HepG2 (cell line): ENCODE measurements around the gene TBX6. TPM values are rescaled to one million over a fixed set of nuclear protein-coding genes. Genes with fewer than 3 reads are reported as not detected.
"Not testable (repeated sequence)": the region's sequence is repeated elsewhere in the genome, so short reads cannot be mapped to it uniquely, and the experiment has no call there.

Experiments
- ATAC-seq: fragments of 200-7000 bp; cut with Tn5 transposase; 3 replicates; pipeline ENCODE4 v1.9.1; 2020; ENCODE audit warnings: mild to moderate bottlenecking, moderate library complexity
- BruUV-seq: library from RNA; stranded (reverse); fragments of 400-500 nt; replicated peaks from 2 replicates; lab custom pipeline; 2021; lab: Mats Ljungman, UMichigan
- CTCF ChIA-PET: fragments of 300-600 bp; formaldehyde crosslinking; extraction: SDS; loops from one replicate; lab custom pipeline; 2021; ENCODE audit warnings: low total read pairs, inconsistent platforms, low intra/inter-chr PET ratio; lab: Yijun Ruan, JAX
- POLR2A ChIA-PET: fragments of 350-600 bp; sonication (Branson Sonifier 250); formaldehyde crosslinking; loops from one replicate; lab custom pipeline; 2020; ENCODE audit warnings: antibody characterized with exemption, inconsistent platforms; lab: Yijun Ruan, JAX
- DNase-seq: peaks from one replicate; pipeline ENCODE4 v3.0.0-alpha.2; 2015; ENCODE audit warnings: low spot score
- FAIRE-seq: peaks from 3 replicates; lab custom pipeline; 2011; peaks lifted over from hg19 to GRCh38; lab: Jason Lieb, UNC
- H2AFZ ChIP-seq: one replicate; pipeline ENCODE4 v1.6.1; 2011; ENCODE audit warnings: low read length, inconsistent platforms
- H3K27ac ChIP-seq: fragments of 300-600 bp; 3 replicates; pipeline ENCODE4 v1.8.0; 2011; ENCODE audit warnings: mixed run types, mild to moderate bottlenecking, mixed read lengths, low read length, inconsistent platforms; ENCODE audit not compliant: insufficient read depth; ENCODE audit errors: extremely low read length
- H3K27me3 ChIP-seq, 2 experiments: fragments of 200-600 bp in 1 of 2; 2 replicates in 1 of 2; 3 replicates in 1 of 2; pipeline versions ENCODE4 v1.6.0 to v1.8.0; 2011; ENCODE audit warnings: low read length in 2 of 2, mild to moderate bottlenecking in 2 of 2, moderate library complexity in 2 of 2, inconsistent platforms in 1 of 2; ENCODE audit not compliant: insufficient read depth in 2 of 2, control insufficient read depth in 1 of 2
- H3K36me3 ChIP-seq, 2 experiments: fragments of 200-600 bp in 1 of 2; replicated peaks in 1 of 2; 2 replicates in 1 of 2; 3 replicates in 1 of 2; pipeline versions ENCODE4 v1.5.1 to v1.8.0; 2011; ENCODE audit warnings: low read length in 2 of 2, inconsistent platforms in 1 of 2; ENCODE audit not compliant: insufficient read depth in 2 of 2, control insufficient read depth in 1 of 2
- H3K4me1 ChIP-seq: 2 replicates; pipeline ENCODE4 v1.5.1; 2012; ENCODE audit warnings: low read length, inconsistent platforms; ENCODE audit not compliant: insufficient read depth
- H3K4me2 ChIP-seq: 2 replicates; pipeline ENCODE4 v1.6.0; 2011; ENCODE audit warnings: low read depth, low read length, inconsistent platforms
- H3K4me3 ChIP-seq, 3 experiments: fragments of 200-600 bp in 1 of 3; sonication (generic), shearing (Covaris generic) in 1 of 3; replicated peaks in 1 of 3; 2 replicates each; pipeline ENCODE4 v1.5.1; 2011 to 2016; ENCODE audit warnings: low read length in 3 of 3, inconsistent platforms in 2 of 3, low read depth in 2 of 3, mild to moderate bottlenecking in 2 of 3, control low read depth in 1 of 3, mixed read lengths in 1 of 3; ENCODE audit not compliant: insufficient read depth in 1 of 3
- H3K79me2 ChIP-seq: one replicate; pipeline ENCODE4 v1.6.1; 2011; ENCODE audit warnings: low read length, inconsistent platforms; ENCODE audit not compliant: insufficient read depth
- H3K9ac ChIP-seq: 2 replicates; pipeline ENCODE4 v1.6.0; 2011; ENCODE audit warnings: mild to moderate bottlenecking, low read depth, low read length, inconsistent platforms; ENCODE audit not compliant: insufficient read depth
- H3K9me3 ChIP-seq: 2 replicates; pipeline ENCODE4 v1.5.1; 2012; ENCODE audit warnings: mild to moderate bottlenecking, low read length
- H4K20me1 ChIP-seq: 2 replicates; pipeline ENCODE4 v1.6.0; 2011; ENCODE audit warnings: inconsistent platforms, mild to moderate bottlenecking, low read length, moderate library complexity; ENCODE audit not compliant: insufficient read depth
- SNAPC2 ChIP-seq: sonication (generic); formaldehyde crosslinking; IDR thresholded peaks from 2 replicates; pipeline ENCODE4 v1.8.1; 2022; ENCODE audit warnings: mild to moderate bottlenecking, missing genetic modification reagents
- ZNF121 ChIP-seq: sonication (generic); formaldehyde crosslinking; IDR thresholded peaks from 2 replicates; pipeline ENCODE4 v1.5.0; 2020; ENCODE audit warnings: mild to moderate bottlenecking, missing genetic modification reagents
- ZNF510 ChIP-seq: sonication (generic); formaldehyde crosslinking; IDR thresholded peaks from 2 replicates; pipeline ENCODE4 v1.4.0; 2020; ENCODE audit warnings: low read depth, mild to moderate bottlenecking, missing genetic modification reagents
- ZNF768 ChIP-seq: sonication (generic); formaldehyde crosslinking; IDR thresholded peaks from 2 replicates; pipeline ENCODE4 v1.4.0; 2020; ENCODE audit warnings: missing genetic modification reagents
- WGBS: methylation state at CpG from one replicate; pipeline ENCODE4 v1.1.6; 2017; ENCODE audit warnings: low lambda C conversion rate; 5-methylcytosine and 5-hydroxymethylcytosine counted together
- in situ Hi-C: cut with HindIII; loops from 2 replicates; pipeline ENCODE4 v1.10.0; 2017; ENCODE audit warnings: low pct_unique_long_range_greater_than_20kb; ENCODE audit not compliant: extremely low pct_ligation_motif_present
- intact Hi-C: fragments of 100-400 bp; cut with micrococcal nuclease; formaldehyde crosslinking; loops from one replicate; pipeline ENCODE4 v1.10.0; 2022; ENCODE audit not compliant: unreplicated experiment
- polyA plus RNA-seq, 8 experiments: library from polyadenylated mRNA; depleted of rRNA in 3 of 8; stranded (reverse) in 7 of 8; unstranded in 1 of 8; fragments of >200 nt; fragmentation: Illumina TruSeq in 4 of 8; extraction: Trizol in 4 of 8; gene quantifications; 2 replicates each; pipeline versions ENCODE4 v1.2.1 to v1.2.3, GENCODE V29; 2011 to 2016; ENCODE audit warnings: low read depth in 4 of 8, missing spikeins in 1 of 8, mixed read lengths in 1 of 8; ENCODE audit not compliant: insufficient read depth in 1 of 8
- total RNA-seq, 5 experiments: library from RNA; depleted of rRNA; stranded (reverse); fragments of >200 nt; fragmentation: Illumina TruSeq; extraction: Trizol; gene quantifications; 2 replicates each; pipeline ENCODE4 v1.2.3, GENCODE V29; 2016; ENCODE audit warnings: low read depth in 1 of 5

Gene TBX6
- total and polyA plus RNA-seq, 2 of the 13 experiments (the other 11 are each of a cell fraction or from before 2014, with no cell fraction given): 0.24 to 0.42 TPM

GRCh38 chr16:30115238-30115637 is 23.5 kb upstream of the TBX6 start:
- 97% methylated on average over 7 of the region's 7 CpGs for WGBS
- no peak overlapping the region for H3K4me2 ChIP-seq

GRCh38 chr16:30114833-30115232 is 23.1 kb upstream of the TBX6 start:
- Histone ChIP-seq H3K36me3 (peaks cover 9 to 20% of the 10 kb centered on the region in 2 experiments; a peak in 4 of 5 replicates), H3K4me1 (peaks cover 30% of the 10 kb centered on the region)
- peak; percentile 73 for TF ChIP-seq ZNF121 (CRISPR knock-in tag)
- ATAC-seq, H4K20me1 ChIP-seq, H3K27me3 ChIP-seq, DNase-seq, H3K79me2 ChIP-seq, H2AFZ ChIP-seq, H3K9me3 ChIP-seq, H3K4me3 ChIP-seq, BruUV-seq, H3K9ac ChIP-seq, FAIRE-seq, H3K27ac ChIP-seq, in situ Hi-C loops, CTCF ChIA-PET, intact Hi-C loops, H3K4me2 ChIP-seq: not testable (repeated sequence)
- POLR2A ChIA-PET: interaction anchor here (1.1 kb wide), 1 partner anchor 23 kb away, joined by 3 read pairs; the partner anchor contains the start of gene TBX6
- WGBS: 95% methylated on average over 7 of the region's 7 CpGs

More at GRCh38 chr16:30115238-30115637, 23.5 kb upstream of the TBX6 start:
- no peaks in the 10 kb centered on the region for H3K27me3 ChIP-seq
- in situ Hi-C loops (no loop called here), intact Hi-C loops (no loop called here)
- BruUV-seq: no TSS peak
- no peaks in the 10 kb centered on the region for H4K20me1 ChIP-seq
- H3K4me1 ChIP-seq: peaks cover 32% of the 10 kb centered on the region
- CTCF ChIA-PET: no interaction called here
- POLR2A ChIA-PET: interaction anchor here (1.1 kb wide), 1 partner anchor 24 kb away, joined by 3 read pairs; the partner anchor contains the start of gene TBX6
- H3K4me3 ChIP-seq: no peak overlapping the region
- H2AFZ ChIP-seq: no peak overlapping the region
- H3K36me3 ChIP-seq: peaks cover 9 to 20% of the 10 kb centered on the region in 2 experiments; a peak in 4 of 5 replicates
- no peaks in the 10 kb centered on the region for H3K79me2 ChIP-seq
- ATAC-seq (no peak), DNase-seq (no peak), FAIRE-seq (no peak)
- no peaks in the 10 kb centered on the region for H3K9me3 ChIP-seq
- no peak for TF ChIP-seq ZNF510 (CRISPR knock-in tag)
- TF ChIP-seq ZNF768: 0 out of 2 replicates have a peak, but pooled peaks have one; percentile 12
- TF ChIP-seq SNAPC2 (CRISPR knock-in tag): no peak
- H3K9ac ChIP-seq: no peak overlapping the region
- H3K27ac ChIP-seq: no peak overlapping the region
